Measurements from ENCODE around the gene ARMH1.

Gene ARMH1

GRCh38 chr1:44713321-44713781 is 38.8 kb downstream of the ARMH1 start:
- TF ChIP-seq, protein P1, sequence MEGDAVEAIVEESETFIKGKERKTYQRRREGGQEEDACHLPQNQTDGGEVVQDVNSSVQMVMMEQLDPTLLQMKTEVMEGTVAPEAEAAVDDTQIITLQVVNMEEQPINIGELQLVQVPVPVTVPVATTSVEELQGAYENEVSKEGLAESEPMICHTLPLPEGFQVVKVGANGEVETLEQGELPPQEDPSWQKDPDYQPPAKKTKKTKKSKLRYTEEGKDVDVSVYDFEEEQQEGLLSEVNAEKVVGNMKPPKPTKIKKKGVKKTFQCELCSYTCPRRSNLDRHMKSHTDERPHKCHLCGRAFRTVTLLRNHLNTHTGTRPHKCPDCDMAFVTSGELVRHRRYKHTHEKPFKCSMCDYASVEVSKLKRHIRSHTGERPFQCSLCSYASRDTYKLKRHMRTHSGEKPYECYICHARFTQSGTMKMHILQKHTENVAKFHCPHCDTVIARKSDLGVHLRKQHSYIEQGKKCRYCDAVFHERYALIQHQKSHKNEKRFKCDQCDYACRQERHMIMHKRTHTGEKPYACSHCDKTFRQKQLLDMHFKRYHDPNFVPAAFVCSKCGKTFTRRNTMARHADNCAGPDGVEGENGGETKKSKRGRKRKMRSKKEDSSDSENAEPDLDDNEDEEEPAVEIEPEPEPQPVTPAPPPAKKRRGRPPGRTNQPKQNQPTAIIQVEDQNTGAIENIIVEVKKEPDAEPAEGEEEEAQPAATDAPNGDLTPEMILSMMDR (IDR thresholded peaks at IDR 0.05; ENCODE audit: extremely low read depth, insufficient read depth, missing control alignments), result no peak
- no peak for DNase-seq (ENCODE audit: low spot score)
- in situ Hi-C loops (cut with MboI; ENCODE audit: low pct_unique_long_range_greater_than_20kb, low sequenced_read_pairs, unreplicated experiment), result no loop called here

GRCh38 chr1:44714532-44714931 is 40.0 kb downstream of the ARMH1 start:
- in situ Hi-C loops (cut with MboI; ENCODE audit: low pct_unique_long_range_greater_than_20kb, low sequenced_read_pairs, unreplicated experiment), result no loop called here
- TF ChIP-seq, protein P1 (IDR thresholded peaks at IDR 0.05; ENCODE audit: extremely low read depth, insufficient read depth, missing control alignments), result no peak
- DNase-seq (ENCODE audit: low spot score), result no peak

DNA sequence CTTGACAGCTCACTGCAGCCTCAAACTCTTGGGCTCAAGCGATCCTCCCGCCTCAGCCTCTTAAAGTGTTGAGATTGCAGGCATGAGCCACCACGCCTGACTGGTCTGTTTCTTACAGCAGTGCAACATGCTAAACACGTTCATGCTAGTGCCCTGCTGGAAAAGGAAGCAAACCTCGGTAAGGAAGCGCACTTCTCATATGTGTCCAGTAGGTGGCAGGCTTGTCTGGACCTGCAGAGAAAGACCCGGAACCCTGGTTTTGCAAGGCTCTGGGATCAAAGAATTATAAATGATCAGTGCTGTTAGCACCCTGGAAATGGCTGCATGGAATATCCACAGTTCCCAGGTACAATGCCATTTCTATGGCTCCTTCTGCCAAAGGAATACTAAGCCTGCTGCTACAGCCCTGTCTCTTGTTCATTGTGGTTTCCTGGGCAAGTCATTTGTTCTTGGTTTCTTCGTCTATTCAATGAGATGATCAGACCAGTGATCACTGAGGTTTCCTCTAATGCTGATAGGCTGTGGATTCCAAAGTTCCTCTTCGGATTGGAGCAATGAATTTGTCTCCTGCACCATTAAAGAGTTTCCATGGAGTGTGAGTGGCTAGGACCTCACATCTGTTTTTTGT is 40.5 kb downstream of the ARMH1 start:
- TF ChIP-seq, protein P1 (IDR thresholded peaks at IDR 0.05; ENCODE audit: extremely low read depth, insufficient read depth, missing control alignments), result peak; percentile 84
- in situ Hi-C loops (cut with MboI; ENCODE audit: low pct_unique_long_range_greater_than_20kb, low sequenced_read_pairs, unreplicated experiment), result no loop called here
- DNase-seq (ENCODE audit: low spot score), result peak; percentile 75

GRCh38 chr1:44717156-44717555 is 42.6 kb downstream of the ARMH1 start:
- in situ Hi-C loops (cut with MboI; ENCODE audit: low pct_unique_long_range_greater_than_20kb, low sequenced_read_pairs, unreplicated experiment), result no loop called here
- TF ChIP-seq, protein P1 (IDR thresholded peaks at IDR 0.05; ENCODE audit: extremely low read depth, insufficient read depth, missing control alignments), result no peak
- DNase-seq (ENCODE audit: low spot score), result no peak

GRCh38 chr1:44717653-44718052 is 43.1 kb downstream of the ARMH1 start:
- in situ Hi-C loops (cut with MboI; ENCODE audit: low pct_unique_long_range_greater_than_20kb, low sequenced_read_pairs, unreplicated experiment), result no loop called here
- no peak for DNase-seq (ENCODE audit: low spot score)
- TF ChIP-seq, protein P1 (IDR thresholded peaks at IDR 0.05; ENCODE audit: extremely low read depth, insufficient read depth, missing control alignments), result no peak

DNA sequence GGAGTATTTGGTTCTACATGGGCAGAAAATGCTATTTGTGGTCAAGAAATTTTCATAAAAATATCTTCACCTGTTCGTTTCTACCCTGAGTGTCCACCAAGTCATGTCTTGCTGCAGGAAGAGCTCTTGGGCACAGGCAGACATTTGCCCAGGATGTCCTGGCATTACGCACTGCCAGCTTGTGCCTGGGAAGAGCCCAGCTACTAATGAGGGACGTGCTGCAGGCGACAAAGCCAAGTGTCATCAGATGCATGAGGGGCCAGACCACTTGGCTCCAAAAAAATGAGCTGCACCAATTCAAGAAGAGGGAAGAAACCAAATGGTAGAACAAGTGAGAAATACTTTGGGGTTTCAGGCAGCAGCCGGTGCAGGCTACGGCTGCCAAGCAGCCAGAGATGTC is 43.6 kb downstream of the ARMH1 start:
- TF ChIP-seq, protein P1 (IDR thresholded peaks at IDR 0.05; ENCODE audit: extremely low read depth, insufficient read depth, missing control alignments), result no peak
- in situ Hi-C loops (cut with MboI; ENCODE audit: low pct_unique_long_range_greater_than_20kb, low sequenced_read_pairs, unreplicated experiment), result no loop called here
- no peak for DNase-seq (ENCODE audit: low spot score)

All from GM13977 (cell line).